H9 (cell line): ENCODE data around the gene TRPT1. TPM values are rescaled to one million over a fixed set of nuclear protein-coding genes. Genes with fewer than 3 reads are reported as not detected.

ENCODE experiments used
- DNase-seq: peaks from one replicate; pipeline ENCODE4 v3.0.0-alpha.2; 2017
- H2AFZ ChIP-seq: one replicate; pipeline ENCODE4 v1.6.1; 2013; ENCODE audit warnings: mild to moderate bottlenecking, low read length, control low read depth, moderate library complexity
- H2AK5ac ChIP-seq: 2 replicates; pipeline ENCODE4 v1.6.1; 2013; ENCODE audit warnings: low read length, control low read depth, mixed read lengths; ENCODE audit not compliant: insufficient read length
- H2BK120ac ChIP-seq: one replicate; pipeline ENCODE4 v1.6.1; 2013; ENCODE audit warnings: low read depth, mild to moderate bottlenecking, low read length, control low read depth, inconsistent platforms; ENCODE audit not compliant: poor library complexity, severe bottlenecking
- H2BK12ac ChIP-seq: 2 replicates; pipeline ENCODE4 v1.6.1; 2013; ENCODE audit warnings: low read length, control low read depth, mixed read lengths, low read depth; ENCODE audit not compliant: insufficient read length
- H2BK15ac ChIP-seq: 2 replicates; pipeline ENCODE4 v1.6.1; 2013; ENCODE audit warnings: low read depth, low read length, control low read depth
- H2BK20ac ChIP-seq: one replicate; pipeline ENCODE4 v1.6.1; 2013; ENCODE audit warnings: low read depth, mild to moderate bottlenecking, low read length, control low read depth, inconsistent platforms; ENCODE audit not compliant: poor library complexity, severe bottlenecking
- H2BK5ac ChIP-seq: 2 replicates; pipeline ENCODE4 v1.6.1; 2013; ENCODE audit warnings: low read length, control low read depth, mixed read lengths; ENCODE audit not compliant: insufficient read length
- H3K14ac ChIP-seq: 2 replicates; pipeline ENCODE4 v1.6.1; 2013; ENCODE audit warnings: low read length, control low read depth; ENCODE audit not compliant: insufficient read depth
- H3K18ac ChIP-seq: 2 replicates; pipeline ENCODE4 v1.6.1; 2013; ENCODE audit warnings: low read depth, mild to moderate bottlenecking, mixed read lengths, low read length, control low read depth; ENCODE audit not compliant: insufficient read length
- H3K23ac ChIP-seq: 2 replicates; pipeline ENCODE4 v1.6.1; 2013; ENCODE audit warnings: low read length, control low read depth, mixed read lengths, low read depth; ENCODE audit not compliant: insufficient read length
- H3K23me2 ChIP-seq: 2 replicates; pipeline ENCODE4 v1.6.1; 2013; ENCODE audit warnings: low read depth, mild to moderate bottlenecking, mixed read lengths, low read length, control low read depth; ENCODE audit not compliant: insufficient read length, poor library complexity, severe bottlenecking
- H3K27ac ChIP-seq: 2 replicates; pipeline ENCODE4 v1.5.1; 2013; ENCODE audit warnings: low read length, control low read depth, mixed read lengths, low read depth; ENCODE audit not compliant: insufficient read length
- H3K27me3 ChIP-seq: 2 replicates; pipeline ENCODE4 v1.6.1; 2013; ENCODE audit warnings: low read length, control low read depth, inconsistent platforms; ENCODE audit not compliant: insufficient read depth
- H3K4ac ChIP-seq: 2 replicates; pipeline ENCODE4 v1.6.1; 2013; ENCODE audit warnings: low read depth, mild to moderate bottlenecking, control low read depth, inconsistent platforms, low read length, moderate library complexity
- H3K4me1 ChIP-seq: 2 replicates; pipeline ENCODE4 v1.6.1; 2013; ENCODE audit warnings: low read length, control low read depth, inconsistent platforms; ENCODE audit not compliant: insufficient read depth
- H3K4me2 ChIP-seq: 2 replicates; pipeline ENCODE4 v1.6.1; 2013; ENCODE audit warnings: low read length, control low read depth, mixed read lengths; ENCODE audit not compliant: insufficient read length, insufficient read depth
- H3K56ac ChIP-seq: 2 replicates; pipeline ENCODE4 v1.6.1; 2013; ENCODE audit warnings: low read depth, mild to moderate bottlenecking, mixed read lengths, low read length, control low read depth; ENCODE audit not compliant: insufficient read length
- H3K79me1 ChIP-seq: 2 replicates; pipeline ENCODE4 v1.6.1; 2013; ENCODE audit warnings: low read depth, mild to moderate bottlenecking, moderate library complexity, low read length, control low read depth, inconsistent platforms; ENCODE audit not compliant: insufficient read depth, poor library complexity, severe bottlenecking
- H3K79me2 ChIP-seq: 2 replicates; pipeline ENCODE4 v1.6.1; 2013; ENCODE audit warnings: low read length, control low read depth, inconsistent platforms; ENCODE audit not compliant: insufficient read depth
- H3K9ac ChIP-seq: 2 replicates; pipeline ENCODE4 v1.6.1; 2013; ENCODE audit warnings: low read length, control low read depth, mixed read lengths; ENCODE audit not compliant: insufficient read length; ENCODE audit errors: extremely low read depth
- H3K9me3 ChIP-seq: one replicate; pipeline ENCODE4 v1.6.1; 2013; ENCODE audit warnings: low read depth, low read length, inconsistent platforms; ENCODE audit not compliant: control insufficient read depth
- H3T11ph ChIP-seq: one replicate; pipeline ENCODE4 v1.6.1; 2013; ENCODE audit warnings: mild to moderate bottlenecking, low read length, control low read depth, inconsistent platforms
- H4K20me1 ChIP-seq: one replicate; pipeline ENCODE4 v1.6.1; 2013; ENCODE audit not compliant: control insufficient read depth, insufficient read length, insufficient read depth
- H4K5ac ChIP-seq: 2 replicates; pipeline ENCODE4 v1.6.1; 2013; ENCODE audit warnings: low read depth, mild to moderate bottlenecking, mixed read lengths, low read length, control low read depth; ENCODE audit not compliant: insufficient read length
- H4K8ac ChIP-seq: replicated peaks from 2 replicates; pipeline ENCODE4 v1.6.1; 2013; ENCODE audit warnings: low read length, control low read depth, mixed read lengths, low read depth; ENCODE audit not compliant: insufficient read length
- H4K91ac ChIP-seq: 2 replicates; pipeline ENCODE4 v1.6.1; 2013; ENCODE audit warnings: low read depth, mild to moderate bottlenecking, moderate library complexity, mixed read lengths, low read length, control low read depth; ENCODE audit not compliant: insufficient read length
- H3K27ac Mint-ChIP-seq, 3 experiments: 2 replicates in 2 of 3; 3 replicates in 1 of 3; pipeline ENCODE4 v1.8.0; 2020 to 2021; ENCODE audit warnings: mixed read lengths in 3 of 3, mild to moderate bottlenecking in 1 of 3, moderate library complexity in 1 of 3
- H3K27me3 Mint-ChIP-seq: 2 replicates; pipeline ENCODE4 v1.8.0; 2021; ENCODE audit warnings: low read depth, mild to moderate bottlenecking, moderate library complexity, mixed read lengths
- H3K36me3 Mint-ChIP-seq, 3 experiments: 2 replicates in 2 of 3; 3 replicates in 1 of 3; pipeline ENCODE4 v1.8.0; 2020 to 2021; ENCODE audit warnings: low read depth in 3 of 3, mixed read lengths in 3 of 3; ENCODE audit not compliant: insufficient read depth in 1 of 3
- H3K4me1 Mint-ChIP-seq, 2 experiments: 2 replicates each; pipeline ENCODE4 v1.8.0; 2020; ENCODE audit warnings: mixed read lengths in 2 of 2
- H3K4me3 Mint-ChIP-seq, 2 experiments: 2 replicates in 1 of 2; 3 replicates in 1 of 2; pipeline ENCODE4 v1.8.0; 2020 to 2021; ENCODE audit warnings: mild to moderate bottlenecking in 2 of 2, mixed read lengths in 2 of 2, moderate library complexity in 1 of 2
- H3K9me3 Mint-ChIP-seq, 2 experiments: 2 replicates in 1 of 2; 3 replicates in 1 of 2; pipeline ENCODE4 v1.8.0; 2020; ENCODE audit warnings: mild to moderate bottlenecking in 2 of 2, mixed read lengths in 2 of 2, moderate library complexity in 1 of 2
- CTCF ChIP-seq: fragments of 200-600 bp; sonication (generic); conservative IDR thresholded peaks from 3 replicates; pipeline ENCODE4 v1.8.0; 2021; ENCODE audit warnings: antibody characterized with exemption, mild to moderate bottlenecking
- WGBS: extraction: QIAGEN DNeasy Blood & Tissue Kit; methylation state at CpG from one replicate; pipeline ENCODE4 v1.1.7; 2013; ENCODE audit warnings: missing lambda C conversion rate, low lambda C conversion rate, mixed read lengths; ENCODE audit not compliant: insufficient read length; ENCODE audit errors: extremely low coverage; 5-methylcytosine and 5-hydroxymethylcytosine counted together
- total RNA-seq: library from RNA; stranded (reverse); gene quantifications from 2 replicates; pipeline ENCODE4 v1.2.1, GENCODE V29; 2021

Gene TRPT1
- total RNA-seq, 1 experiment from 2014 or later, result 33.6 TPM

- no peak overlapping the region for H3K4me2 ChIP-seq
- H4K8ac ChIP-seq, result no peak overlapping the region
- H2AFZ ChIP-seq, result no peak overlapping the region
- Mint-ChIP-seq H3K9me3 (no peaks in the 10 kb centered on the region), H3K27me3 (no peaks in the 10 kb centered on the region), H3K4me1 (peaks cover 15 to 17% of the 10 kb centered on the region in 2 experiments), H3K4me3 (peak overlapping the region in 1 of 2 experiments; percentile 91; a peak in 2 of 5 replicates), H3K36me3 (peaks cover 0 to 16% (median 14%) of the 10 kb centered on the region in 3 experiments; a peak in 4 of 7 replicates), H3K27ac (peak overlapping the region in 1 of 3 experiments; percentile 42; a peak in 1 of 7 replicates)
- no peak overlapping the region for H3K23ac ChIP-seq
- H4K5ac ChIP-seq, result no peak overlapping the region
- no peak overlapping the region for H3K27ac ChIP-seq
- H3K23me2 ChIP-seq, result peaks cover 15% of the 10 kb centered on the region
- WGBS, result no CpG with 5 or more reads among the region's 17 CpGs
- H2AK5ac ChIP-seq, result no peak overlapping the region
- no peaks in the 10 kb centered on the region for H3K79me1 ChIP-seq
- no peaks in the 10 kb centered on the region for H3K79me2 ChIP-seq
- no peak for TF ChIP-seq CTCF
- H3T11ph ChIP-seq, result no peak overlapping the region
- no peak overlapping the region for H3K56ac ChIP-seq
- no peak overlapping the region for H2BK15ac ChIP-seq
- no peaks in the 10 kb centered on the region for H4K20me1 ChIP-seq
- no peak overlapping the region for H3K9ac ChIP-seq
- no peak overlapping the region for H3K4ac ChIP-seq
- H2BK5ac ChIP-seq, result no peak overlapping the region
- DNase-seq, result no peak
- H3K27me3 ChIP-seq, result no peaks in the 10 kb centered on the region
- no peak overlapping the region for H2BK120ac ChIP-seq
- H3K9me3 ChIP-seq, result no peaks in the 10 kb centered on the region
- no peak overlapping the region for H4K91ac ChIP-seq
- no peak overlapping the region; the same call in 1 of the 2 replicates for H3K14ac ChIP-seq
- H3K18ac ChIP-seq, result no peak overlapping the region
- no peaks in the 10 kb centered on the region for H3K4me1 ChIP-seq
- no peak overlapping the region for H2BK20ac ChIP-seq
- H2BK12ac ChIP-seq, result no peak overlapping the region
Measured at GRCh38 chr11:64224151-64224890, 1.7 kb downstream of the TRPT1 start.
